H1 (cell line): ENCODE results near the gene PRR5L. TPM values are rescaled to one million over a fixed set of nuclear protein-coding genes. Genes with fewer than 3 reads are reported as not detected.

Experiments
- CTCF ChIA-PET: fragments of 300-600 bp; sonication (Branson Sonifier 250); formaldehyde crosslinking; loops from one replicate; lab custom pipeline; 2021; ENCODE audit not compliant: partially characterized antibody; lab: Charles Lee
- POLR2A ChIA-PET: fragments of 300-600 bp; sonication (Branson Sonifier 250); formaldehyde crosslinking; loops from one replicate; lab custom pipeline; 2021; ENCODE audit warnings: inconsistent platforms; ENCODE audit not compliant: partially characterized antibody; lab: Charles Lee
- DNase-seq, 2 experiments: peaks; one replicate each; pipeline versions ENCODE4 v3.0.0 to v3.0.0-alpha.2; 2010 to 2022; ENCODE audit warnings: low spot score in 2 of 2, low read depth in 1 of 2, mixed read lengths in 1 of 2
- FAIRE-seq: peaks from 2 replicates; lab custom pipeline; 2011; peaks lifted over from hg19 to GRCh38; lab: Jason Lieb, UNC
- H2AFZ ChIP-seq: 2 replicates; pipeline ENCODE4 v1.8.1; 2012; ENCODE audit warnings: low read length, inconsistent platforms
- H2AK5ac ChIP-seq: 2 replicates; pipeline ENCODE4 v1.6.1; 2013; ENCODE audit warnings: low read depth, low read length
- H2BK120ac ChIP-seq: replicated peaks from 2 replicates; pipeline ENCODE3; 2013; ENCODE audit warnings: low read depth, low read length, inconsistent platforms
- H2BK12ac ChIP-seq: 2 replicates; pipeline ENCODE4 v1.6.1; 2013; ENCODE audit warnings: low read depth, low read length
- H2BK15ac ChIP-seq: 2 replicates; pipeline ENCODE4 v1.6.1; 2013; ENCODE audit warnings: low read length
- H2BK20ac ChIP-seq: 2 replicates; pipeline ENCODE4 v1.6.1; 2013; ENCODE audit warnings: low read length
- H2BK5ac ChIP-seq: 2 replicates; pipeline ENCODE4 v1.6.1; 2013; ENCODE audit warnings: low read depth, low read length
- H3K14ac ChIP-seq: 2 replicates; pipeline ENCODE4 v1.6.1; 2013; ENCODE audit warnings: inconsistent platforms; ENCODE audit not compliant: insufficient read length
- H3K18ac ChIP-seq: 2 replicates; pipeline ENCODE4 v1.6.1; 2013; ENCODE audit warnings: low read length; ENCODE audit errors: extremely low read depth
- H3K23ac ChIP-seq: 2 replicates; pipeline ENCODE4 v1.6.1; 2013; ENCODE audit warnings: inconsistent platforms; ENCODE audit not compliant: insufficient read length
- H3K23me2 ChIP-seq: 2 replicates; pipeline ENCODE4 v1.6.1; 2013; ENCODE audit warnings: low read depth, low read length
- H3K27ac ChIP-seq: 2 replicates; pipeline ENCODE4 v1.6.1; 2011; ENCODE audit warnings: low read depth, low read length, inconsistent platforms
- H3K27me3 ChIP-seq, 4 experiments: replicated peaks in 1 of 4; 1 replicate in 1 of 4; 2 replicates in 3 of 4; pipeline versions ENCODE4 v1.6.1 to v1.8.1; 2011 to 2013; ENCODE audit warnings: low read length in 3 of 4, mild to moderate bottlenecking in 3 of 4, inconsistent platforms in 2 of 4, mixed read lengths in 2 of 4, moderate library complexity in 1 of 4; ENCODE audit not compliant: control insufficient read depth in 3 of 4, insufficient read depth in 3 of 4; ENCODE audit errors: extremely low read depth in 1 of 4
- H3K36me3 ChIP-seq, 4 experiments: 2 replicates each; pipeline versions ENCODE4 v1.6.1 to v1.8.1; 2011 to 2013; ENCODE audit warnings: mild to moderate bottlenecking in 4 of 4, low read length in 3 of 4, moderate library complexity in 2 of 4, control low read depth in 1 of 4, inconsistent platforms in 1 of 4; ENCODE audit not compliant: insufficient read depth in 4 of 4, control insufficient read depth in 2 of 4
- H3K4ac ChIP-seq: replicated peaks from 2 replicates; pipeline ENCODE3; 2013; ENCODE audit warnings: low read length, low read depth, mixed read lengths, inconsistent platforms; ENCODE audit not compliant: insufficient read length
- H3K4me1 ChIP-seq, 4 experiments: replicated peaks in 1 of 4; 1 replicate in 1 of 4; 2 replicates in 3 of 4; pipeline versions ENCODE4 v1.6.1 to v1.8.1; 2011 to 2013; ENCODE audit warnings: low read length in 3 of 4, inconsistent platforms in 2 of 4, mixed read lengths in 1 of 4; ENCODE audit not compliant: insufficient read depth in 4 of 4, control insufficient read depth in 3 of 4
- H3K4me2 ChIP-seq, 2 experiments: 2 replicates each; pipeline versions ENCODE4 v1.6.1 to v1.8.1; 2011 to 2013; ENCODE audit warnings: low read depth in 2 of 2, low read length in 2 of 2, control low read depth in 1 of 2, inconsistent platforms in 1 of 2, mild to moderate bottlenecking in 1 of 2; ENCODE audit not compliant: insufficient read depth in 1 of 2
- H3K4me3 ChIP-seq, 4 experiments: fragments of 200-600, 300-600 bp in 1 of 4; sonication (generic), shearing (Covaris generic), sonication (Bioruptor Twin) in 1 of 4; 2 replicates each; pipeline versions ENCODE4 v1.5.1 to v1.8.1; 2011 to 2016; ENCODE audit warnings: low read length in 4 of 4, low read depth in 3 of 4, control low read depth in 2 of 4, inconsistent platforms in 2 of 4, mild to moderate bottlenecking in 2 of 4, mixed read lengths in 1 of 4, moderate library complexity in 1 of 4; ENCODE audit not compliant: insufficient read depth in 2 of 4; ENCODE audit errors: extremely low read depth in 1 of 4
- H3K56ac ChIP-seq: replicated peaks from 2 replicates; pipeline ENCODE3; 2013; ENCODE audit warnings: low read depth, mild to moderate bottlenecking, mixed read lengths, low read length, inconsistent platforms; ENCODE audit not compliant: insufficient read length
- H3K79me1 ChIP-seq: 2 replicates; pipeline ENCODE4 v1.6.1; 2013; ENCODE audit warnings: low read depth, low read length, control low read depth
- H3K79me2 ChIP-seq, 2 experiments: 2 replicates each; pipeline versions ENCODE4 v1.6.1 to v1.8.1; 2012 to 2013; ENCODE audit warnings: low read length in 2 of 2, mild to moderate bottlenecking in 2 of 2, inconsistent platforms in 1 of 2; ENCODE audit not compliant: insufficient read depth in 2 of 2, control insufficient read depth in 1 of 2
- H3K9ac ChIP-seq, 4 experiments: replicated peaks in 1 of 4; 1 replicate in 1 of 4; 2 replicates in 3 of 4; pipeline versions ENCODE4 v1.6.1 to v1.8.1; 2011 to 2013; ENCODE audit warnings: low read depth in 3 of 4, low read length in 3 of 4, control low read depth in 2 of 4, mild to moderate bottlenecking in 2 of 4, moderate library complexity in 2 of 4, inconsistent platforms in 1 of 4; ENCODE audit errors: extremely low read depth in 1 of 4
- H3K9me3 ChIP-seq, 2 experiments: 2 replicates each; pipeline versions ENCODE4 v1.6.1 to v1.8.1; 2012 to 2013; ENCODE audit warnings: mild to moderate bottlenecking in 2 of 2, moderate library complexity in 2 of 2, control low read depth in 1 of 2, inconsistent platforms in 1 of 2, low read depth in 1 of 2, low read length in 1 of 2, mixed read lengths in 1 of 2; ENCODE audit not compliant: insufficient read depth in 2 of 2
- H4K20me1 ChIP-seq, 2 experiments: replicated peaks in 1 of 2; 2 replicates each; pipeline versions ENCODE3 to v1.8.1; 2011 to 2013; ENCODE audit warnings: inconsistent platforms in 2 of 2, low read length in 2 of 2, mild to moderate bottlenecking in 1 of 2; ENCODE audit not compliant: insufficient read depth in 2 of 2, control insufficient read depth in 1 of 2
- H4K5ac ChIP-seq: 2 replicates; pipeline ENCODE4 v1.6.1; 2013; ENCODE audit warnings: low read length, low read depth, mixed read lengths, inconsistent platforms; ENCODE audit not compliant: insufficient read length
- H4K8ac ChIP-seq: 2 replicates; pipeline ENCODE4 v1.8.0; 2013; ENCODE audit warnings: mild to moderate bottlenecking, moderate library complexity, low read length, inconsistent platforms; ENCODE audit not compliant: insufficient read depth; ENCODE audit errors: extremely low read depth
- H4K91ac ChIP-seq: replicated peaks from 2 replicates; pipeline ENCODE3; 2013; ENCODE audit warnings: low read length, mixed read lengths, inconsistent platforms; ENCODE audit not compliant: insufficient read length
- EP300 ChIP-seq, 2 experiments: IDR thresholded peaks; 1 replicate in 1 of 2; 2 replicates in 1 of 2; pipeline ENCODE4 v1.6.1; 2011 to 2012; ENCODE audit warnings: low read depth in 2 of 2, low read length in 2 of 2, mild to moderate bottlenecking in 2 of 2, borderline replicate concordance in 1 of 2, inconsistent platforms in 1 of 2, moderate library complexity in 1 of 2
- MAFK ChIP-seq: IDR thresholded peaks from 2 replicates; pipeline ENCODE4 v1.6.1; 2012; ENCODE audit warnings: low read depth, mild to moderate bottlenecking, improper control_type of control experiment, low read length
- NANOG ChIP-seq: IDR thresholded peaks from 2 replicates; pipeline ENCODE4 v1.6.1; 2011; ENCODE audit warnings: low read length, low read depth, mild to moderate bottlenecking, inconsistent platforms; ENCODE audit not compliant: insufficient read depth, poor library complexity, severe bottlenecking
- RBBP5 ChIP-seq: IDR thresholded peaks from 2 replicates; pipeline ENCODE4 v1.7.1; 2012; ENCODE audit warnings: low read depth, mild to moderate bottlenecking, inconsistent platforms, low read length, moderate library complexity, borderline replicate concordance
- SIX5 ChIP-seq: IDR thresholded peaks from 2 replicates; pipeline ENCODE4 v1.6.1; 2011; ENCODE audit warnings: mild to moderate bottlenecking, low read depth, low read length
- WGBS, 2 experiments: shearing (Covaris generic) in 1 of 2; methylation state at CpG; one replicate each; pipeline versions ENCODE4 v1.1.6 to v1.1.7; 2013 to 2015; ENCODE audit warnings: low lambda C conversion rate in 2 of 2, mixed read lengths in 2 of 2, inconsistent platforms in 1 of 2, low coverage in 1 of 2, missing lambda C conversion rate in 1 of 2; ENCODE audit not compliant: insufficient replicate concordance in 2 of 2, insufficient coverage in 1 of 2, insufficient read length in 1 of 2; ENCODE audit errors: extremely low coverage in 1 of 2, missing lambda C conversion rate in 1 of 2; 5-methylcytosine and 5-hydroxymethylcytosine counted together
- polyA plus RNA-seq, 7 experiments: library from polyadenylated mRNA; depleted of rRNA in 3 of 7; stranded (reverse) in 5 of 7; unstranded in 2 of 7; fragments of >200 nt in 5 of 7; fragments of 200-250 nt in 2 of 7; gene quantifications; 1 replicate in 5 of 7; 2 replicates in 1 of 7; 4 replicates in 1 of 7; pipeline versions ENCODE4 v1.2.1 to v1.2.3, GENCODE V29; 2011 to 2013; ENCODE audit warnings: missing spikeins in 2 of 7, mixed read lengths in 2 of 7
- total RNA-seq: library from RNA; stranded (reverse); fragmentation: NEBNext Ultra II Directional; extraction: Animal tissue kit (Norgen Biotek cat#: 25700); gene quantifications from 2 replicates; pipeline ENCODE4 v1.2.1, GENCODE V29; 2021
- TF ChIP-seq, protein P1 (sequence below): IDR thresholded peaks from 2 replicates; pipeline ENCODE4 v1.6.1; 2012; ENCODE audit warnings: inconsistent platforms

PRR5L gene
- total and polyA plus RNA-seq, 2 of the 8 experiments (the other 6 are each of a cell fraction or from before 2014, with no cell fraction given) = 6.6 to 10.1 TPM

DNA sequence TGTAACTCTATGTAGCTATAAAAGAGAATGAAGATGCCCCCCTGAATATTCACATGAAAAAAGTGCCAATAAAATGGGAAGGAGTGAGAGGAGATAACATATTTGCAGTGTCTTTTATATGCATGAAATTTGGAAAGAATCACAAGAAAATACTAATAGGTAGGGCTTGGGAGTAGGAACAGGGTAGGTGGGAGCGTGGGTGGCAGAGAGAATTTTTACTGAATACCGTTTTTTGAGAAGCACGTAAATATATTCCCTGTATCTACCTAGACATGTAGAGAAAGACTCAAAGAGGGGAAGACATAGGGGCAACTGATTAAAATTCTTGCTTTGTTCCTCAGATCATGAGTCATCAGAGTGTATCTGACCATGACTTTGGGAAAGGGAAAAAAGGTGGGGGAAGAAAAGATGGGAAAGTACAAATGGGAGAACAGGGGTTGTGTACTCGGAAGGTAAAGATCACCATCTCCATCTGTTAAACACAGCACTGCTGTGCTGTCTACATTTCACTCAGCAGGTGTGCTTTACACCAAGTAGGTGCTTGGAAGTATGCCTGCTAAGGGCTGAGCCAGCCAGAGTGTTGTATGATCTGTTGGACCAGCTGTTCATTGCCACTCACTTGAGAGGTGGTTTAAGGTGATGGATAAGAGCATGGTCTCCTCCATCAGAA, 16.0 kb downstream of the PRR5L start:
- Histone ChIP-seq H3K56ac (no peak overlapping the region), H2BK15ac (no peak overlapping the region), H3K23me2 (peaks cover 3% of the 10 kb centered on the region; the same call in 1 of the 2 replicates), H3K27ac (no peak overlapping the region), H3K4me3 (no peak overlapping the region), H3K4me2 (no peak overlapping the region), H3K36me3 (no peaks in the 10 kb centered on the region), H3K9me3 (no peaks in the 10 kb centered on the region), H3K23ac (no peak overlapping the region), H2BK12ac (no peak overlapping the region), H3K79me2 (no peaks in the 10 kb centered on the region), H3K9ac (no peak overlapping the region), H3K79me1 (no peaks in the 10 kb centered on the region), H3K27me3 (no peaks in the 10 kb centered on the region), H3K4ac (no peak overlapping the region), H4K91ac (no peak overlapping the region), H2BK120ac (no peak overlapping the region), H2BK5ac (no peak overlapping the region), H2AK5ac (no peak overlapping the region), H4K20me1 (no peaks in the 10 kb centered on the region), H4K8ac (no peak overlapping the region), H3K4me1 (no peaks in the 10 kb centered on the region), H4K5ac (no peak overlapping the region), H2AFZ (no peak overlapping the region), H3K18ac (no peak overlapping the region), H3K14ac (no peak overlapping the region), H2BK20ac (no peak overlapping the region)
- FAIRE-seq = no peak
- TF ChIP-seq, protein P1, sequence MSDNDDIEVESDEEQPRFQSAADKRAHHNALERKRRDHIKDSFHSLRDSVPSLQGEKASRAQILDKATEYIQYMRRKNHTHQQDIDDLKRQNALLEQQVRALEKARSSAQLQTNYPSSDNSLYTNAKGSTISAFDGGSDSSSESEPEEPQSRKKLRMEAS = no peak
- TF ChIP-seq MAFK (no peak), RBBP5 (no peak), SIX5 (no peak), EP300 (IDR thresholded peaks at IDR 0.05; ENCODE audit: borderline replicate concordance in 1 of 2, low read depth in 2 of 2, low read length in 2 of 2) (no peak), NANOG (no peak)
- no peak for DNase-seq
- 82% methylated on average over 4 of the region's 4 CpGs; no CpG with 5 or more reads in 1 of the 2 experiments for WGBS, 2 experiments
- POLR2A ChIA-PET = interaction anchor here (1.1 kb wide), 1 partner anchor 156 kb away, joined by 3 read pairs; no protein-coding TSS in a partner anchor
- CTCF ChIA-PET = interaction anchor here (0.7 to 2.1 kb wide), 4 partner anchors 10 to 181 kb away, joined by 3 to 7 read pairs (median 4); no protein-coding TSS in a partner anchor
